Measurements from ENCODE around the gene SSBP3. TPM values are rescaled to one million over a fixed set of nuclear protein-coding genes. Genes with fewer than 3 reads are reported as not detected.
A peak's percentile ranks its signal among the peaks of the same experiment; 100 is the strongest.

The SSBP3 gene
- total RNA-seq, 4 donors from 2014 or later, result 28.7 to 162 (median 37.0) TPM

DNA sequence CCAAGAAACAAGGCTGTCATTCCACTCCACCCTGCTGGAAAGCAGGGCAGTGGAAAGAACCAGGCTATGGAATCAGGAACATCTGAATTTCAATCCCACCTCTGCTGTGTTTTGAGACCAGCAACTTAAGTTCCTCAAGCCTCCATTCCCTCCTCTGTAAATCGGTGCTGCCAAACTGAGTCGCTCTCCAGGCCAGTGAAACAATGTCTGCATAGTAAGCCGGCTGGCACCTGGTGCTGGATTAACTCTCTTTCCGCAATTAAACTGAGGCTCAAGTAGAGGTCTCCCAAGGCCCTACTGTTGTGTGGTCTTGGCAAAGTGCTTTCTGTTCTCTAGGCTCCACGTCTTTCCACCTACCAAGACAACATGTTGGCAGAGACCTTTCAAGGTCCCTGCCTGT lies 65.3 kb downstream of the SSBP3 start:
- Histone ChIP-seq H3K27me3 (no peaks in the 10 kb centered on the region), H3K4me1 (peaks cover 20 to 62% (median 39%) of the 10 kb centered on the region in 4 donors), H3K9me3 (no peaks in the 10 kb centered on the region), H3K27ac (no peak overlapping the region), H3K36me3 (no peaks in the 10 kb centered on the region), H3K4me3 (no peak overlapping the region)
- DNase-seq, result no peak
- TF ChIP-seq, protein P1, sequence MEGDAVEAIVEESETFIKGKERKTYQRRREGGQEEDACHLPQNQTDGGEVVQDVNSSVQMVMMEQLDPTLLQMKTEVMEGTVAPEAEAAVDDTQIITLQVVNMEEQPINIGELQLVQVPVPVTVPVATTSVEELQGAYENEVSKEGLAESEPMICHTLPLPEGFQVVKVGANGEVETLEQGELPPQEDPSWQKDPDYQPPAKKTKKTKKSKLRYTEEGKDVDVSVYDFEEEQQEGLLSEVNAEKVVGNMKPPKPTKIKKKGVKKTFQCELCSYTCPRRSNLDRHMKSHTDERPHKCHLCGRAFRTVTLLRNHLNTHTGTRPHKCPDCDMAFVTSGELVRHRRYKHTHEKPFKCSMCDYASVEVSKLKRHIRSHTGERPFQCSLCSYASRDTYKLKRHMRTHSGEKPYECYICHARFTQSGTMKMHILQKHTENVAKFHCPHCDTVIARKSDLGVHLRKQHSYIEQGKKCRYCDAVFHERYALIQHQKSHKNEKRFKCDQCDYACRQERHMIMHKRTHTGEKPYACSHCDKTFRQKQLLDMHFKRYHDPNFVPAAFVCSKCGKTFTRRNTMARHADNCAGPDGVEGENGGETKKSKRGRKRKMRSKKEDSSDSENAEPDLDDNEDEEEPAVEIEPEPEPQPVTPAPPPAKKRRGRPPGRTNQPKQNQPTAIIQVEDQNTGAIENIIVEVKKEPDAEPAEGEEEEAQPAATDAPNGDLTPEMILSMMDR (IDR thresholded peaks at IDR 0.05), result no peak
- no peak for TF ChIP-seq POLR2AphosphoS5 (IDR thresholded peaks at IDR 0.05)
- TF ChIP-seq EP300 (IDR thresholded peaks at IDR 0.05; ENCODE audit: low read depth), result no peak
- TF ChIP-seq POLR2A (IDR thresholded peaks at IDR 0.05), result no peak
- intact Hi-C loops (cut with DNase I; ENCODE audit: low total_unique reads) (no loop called here), in situ Hi-C loops (cut with MboI; ENCODE audit: low pct_ligation_motif_present in 1 of 4, low pct_unique_long_range_greater_than_20kb in 1 of 4, low sequenced_read_pairs in 3 of 4) (no loop called here)
- 76% methylated on average over 5 of the region's 5 CpGs; no CpG with 5 or more reads in 1 of the 2 donors for WGBS, 2 donors (ENCODE audit: low coverage in 1 of 2)

DNA sequence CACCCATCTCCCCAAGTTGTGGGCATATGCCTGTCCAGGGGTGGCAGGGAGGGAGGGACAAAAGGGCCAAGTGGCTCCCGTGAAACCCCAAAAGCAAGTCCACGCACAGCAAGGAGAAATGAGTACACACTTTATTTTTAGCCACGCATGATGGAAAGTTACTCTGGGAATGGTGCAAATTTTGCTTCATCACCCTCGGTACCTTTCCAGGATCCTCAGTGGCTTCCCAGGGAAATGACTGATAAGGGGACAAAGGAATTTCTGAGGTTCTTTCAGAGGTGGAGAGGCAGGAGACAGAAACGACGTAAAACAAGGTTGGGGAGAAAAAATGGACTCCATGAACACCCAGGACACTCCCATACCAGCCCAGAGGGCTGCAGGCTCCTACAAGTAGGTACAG lies 65.8 kb downstream of the SSBP3 start:
- intact Hi-C loops (cut with DNase I; ENCODE audit: low total_unique reads), result no loop called here
- Histone ChIP-seq H3K4me1 (peaks cover 21 to 62% (median 39%) of the 10 kb centered on the region in 4 donors), H3K27ac (no peak overlapping the region), H3K36me3 (no peaks in the 10 kb centered on the region), H3K27me3 (no peaks in the 10 kb centered on the region), H3K4me3 (no peak overlapping the region), H3K9me3 (no peaks in the 10 kb centered on the region)
- in situ Hi-C loops (cut with MboI; ENCODE audit: low pct_ligation_motif_present in 1 of 4, low pct_unique_long_range_greater_than_20kb in 1 of 4, low sequenced_read_pairs in 3 of 4), result no loop called here
- no peak for TF ChIP-seq POLR2A (IDR thresholded peaks at IDR 0.05)
- no peak for TF ChIP-seq POLR2AphosphoS5 (IDR thresholded peaks at IDR 0.05)
- TF ChIP-seq, protein P1 (IDR thresholded peaks at IDR 0.05), result no peak
- no peak for DNase-seq
- 78 to 87% methylated on average over 3 to 6 of the region's 6 CpGs for WGBS, 2 donors (ENCODE audit: low coverage in 1 of 2)

DNA sequence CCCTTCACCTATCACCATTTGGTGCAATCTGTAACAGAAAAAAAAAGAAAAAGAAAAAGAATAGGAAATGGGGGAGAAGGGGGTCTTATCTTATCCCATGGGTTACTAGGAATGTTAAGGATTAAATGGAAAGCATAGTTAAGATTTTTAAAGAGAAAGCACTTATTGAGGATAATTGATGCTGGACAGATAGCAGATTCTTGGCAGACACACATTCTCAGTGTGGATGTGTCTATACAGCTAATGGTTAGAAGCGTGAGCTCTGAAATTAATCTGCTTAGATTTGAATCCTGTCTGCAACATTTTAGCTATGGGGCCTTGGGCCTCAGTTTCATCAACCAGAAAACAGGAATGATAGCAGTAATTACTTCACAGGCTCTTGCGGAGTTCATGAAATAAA lies 67.1 kb downstream of the SSBP3 start:
- no peaks in the 10 kb centered on the region for H3K36me3 ChIP-seq
- H3K27me3 ChIP-seq, result no peaks in the 10 kb centered on the region
- 88% methylated on average over 2 of the region's 2 CpGs; no CpG with 5 or more reads in 1 of the 2 donors for WGBS, 2 donors (ENCODE audit: low coverage in 1 of 2)
- H3K27ac ChIP-seq, result no peak overlapping the region
- no peaks in the 10 kb centered on the region for H3K9me3 ChIP-seq
- TF ChIP-seq POLR2AphosphoS5 (IDR thresholded peaks at IDR 0.05) (no peak), EP300 (IDR thresholded peaks at IDR 0.05; ENCODE audit: low read depth) (no peak), POLR2A (IDR thresholded peaks at IDR 0.05) (no peak)
- TF ChIP-seq, protein P1 (IDR thresholded peaks at IDR 0.05), result no peak
- no peak for DNase-seq
- no peak overlapping the region for H3K4me3 ChIP-seq
- H3K4me1 ChIP-seq, result peaks cover 30 to 69% (median 44%) of the 10 kb centered on the region in 4 donors
- in situ Hi-C loops (cut with MboI; ENCODE audit: low pct_ligation_motif_present in 1 of 4, low pct_unique_long_range_greater_than_20kb in 1 of 4, low sequenced_read_pairs in 3 of 4) (no loop called here), intact Hi-C loops (cut with DNase I; ENCODE audit: low total_unique reads) (loop anchor here (10.0 kb wide), 1 partner anchor 64 kb away; no protein-coding TSS in a partner anchor)

DNA sequence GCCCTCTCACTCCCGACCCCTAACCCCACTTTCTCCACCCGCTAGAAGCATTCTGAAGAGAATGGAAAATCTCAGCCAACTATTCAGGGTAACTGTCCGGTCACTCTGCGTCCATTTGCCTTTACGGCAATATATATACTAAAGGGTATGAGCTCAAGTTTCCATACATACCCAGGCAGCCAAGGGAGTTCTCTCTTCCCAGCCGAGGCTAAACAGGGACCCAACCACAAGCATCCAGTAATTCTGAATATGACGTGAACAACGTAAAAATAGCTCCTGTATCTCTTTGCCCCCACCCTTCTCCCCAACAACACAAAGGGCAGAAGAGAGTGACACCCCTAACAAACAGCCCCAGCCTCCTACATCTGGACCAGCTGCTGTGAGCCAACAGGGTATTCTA lies 67.7 kb downstream of the SSBP3 start:
- intact Hi-C loops (cut with DNase I; ENCODE audit: low total_unique reads), result loop anchor here (10.0 kb wide), 1 partner anchor 64 kb away; no protein-coding TSS in a partner anchor

More for the DNA sequence above, 67.7 kb downstream of the SSBP3 start:
- no peaks in the 10 kb centered on the region for H3K27me3 ChIP-seq
- no peak for TF ChIP-seq EP300 (IDR thresholded peaks at IDR 0.05; ENCODE audit: low read depth)
- TF ChIP-seq, protein P1 (IDR thresholded peaks at IDR 0.05), result no peak
- no peak for TF ChIP-seq POLR2AphosphoS5 (IDR thresholded peaks at IDR 0.05)
- TF ChIP-seq POLR2A (IDR thresholded peaks at IDR 0.05), result no peak
- DNase-seq, result no peak
- WGBS, 2 donors (ENCODE audit: low coverage in 1 of 2), result 77 to 80% methylated on average over 5 to 8 of the region's 8 CpGs
- H3K4me1 ChIP-seq, result peaks cover 30 to 70% (median 46%) of the 10 kb centered on the region in 4 donors
- no peaks in the 10 kb centered on the region for H3K9me3 ChIP-seq
- H3K36me3 ChIP-seq, result no peaks in the 10 kb centered on the region
- no peak overlapping the region for H3K4me3 ChIP-seq
- peak overlapping the region in 1 of 4 donors; percentile 0 for H3K27ac ChIP-seq
- in situ Hi-C loops (cut with MboI; ENCODE audit: low pct_ligation_motif_present in 1 of 4, low pct_unique_long_range_greater_than_20kb in 1 of 4, low sequenced_read_pairs in 3 of 4), result no loop called here
